ENCODE results near the gene CDSN.
"Not testable (repeated sequence)": the region's sequence is repeated elsewhere in the genome, so short reads cannot be mapped to it uniquely, and the experiment has no call there.

Gene CDSN

DNA sequence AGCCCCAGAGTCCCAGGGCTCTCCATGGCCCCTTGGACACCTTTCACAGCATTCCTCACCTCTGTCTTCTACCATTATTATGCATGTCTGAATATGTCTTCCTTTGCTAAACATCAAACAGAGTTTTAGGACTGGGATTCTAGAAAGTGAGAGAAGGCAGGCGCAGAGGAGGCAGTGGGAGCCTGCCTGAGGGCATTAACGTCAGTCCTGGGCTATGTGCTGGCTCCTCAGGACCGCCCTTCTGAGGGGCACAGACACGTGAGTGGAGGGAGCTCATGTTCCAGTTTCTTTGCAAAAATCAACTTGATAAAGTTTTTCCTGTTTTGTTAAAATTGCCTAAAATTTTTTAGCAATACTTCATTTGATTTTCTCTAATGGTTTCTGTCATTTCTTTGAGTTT is 45.8 kb downstream of the CDSN start:
- H3K4me1 ChIP-seq (ENCODE audit: control extremely low read depth in 1 of 4, control insufficient read depth in 4 of 4, insufficient read depth in 4 of 4, low read length in 3 of 4), result peaks cover 0 to 2% (median 1%) of the 10 kb centered on the region in 4 experiments
- no peak overlapping the region for H3K27ac ChIP-seq (ENCODE audit: insufficient read depth in 1 of 2, low read depth in 1 of 2, low read length in 2 of 2, poor library complexity in 1 of 2, severe bottlenecking in 2 of 2)
- WGBS (ENCODE audit: insufficient coverage), result 100% methylated on average over 3 of the region's 4 CpGs
- H3K27me3 ChIP-seq (replicated peaks in 2 of 5; ENCODE audit: control insufficient read depth in 4 of 5, insufficient read depth in 5 of 5, low read length in 4 of 5), result peaks cover 0 to 2% (median 0%) of the 10 kb centered on the region in 5 experiments
- H3K4me3 ChIP-seq (ENCODE audit: control insufficient read depth in 1 of 7, extremely low read depth in 1 of 7, insufficient read depth in 4 of 7, low read depth in 2 of 7, low read length in 6 of 7), result no peak overlapping the region
- no peaks in the 10 kb centered on the region for H3K9me3 ChIP-seq (ENCODE audit: control extremely low read depth in 1 of 5, control insufficient read depth in 4 of 5, insufficient read depth in 2 of 5, low read depth in 1 of 5, low read length in 4 of 5)
- ChIA-PET CTCF (interaction anchor here (3.2 kb wide), 1 partner anchor 12 kb away, joined by 16 read pairs; no protein-coding TSS in a partner anchor), POLR2A (no interaction called here)
- H3K36me3 ChIP-seq (ENCODE audit: control insufficient read depth in 4 of 4, insufficient read depth in 4 of 4, low read length in 3 of 4), result no peaks in the 10 kb centered on the region
- DNase-seq, result no peak

DNA sequence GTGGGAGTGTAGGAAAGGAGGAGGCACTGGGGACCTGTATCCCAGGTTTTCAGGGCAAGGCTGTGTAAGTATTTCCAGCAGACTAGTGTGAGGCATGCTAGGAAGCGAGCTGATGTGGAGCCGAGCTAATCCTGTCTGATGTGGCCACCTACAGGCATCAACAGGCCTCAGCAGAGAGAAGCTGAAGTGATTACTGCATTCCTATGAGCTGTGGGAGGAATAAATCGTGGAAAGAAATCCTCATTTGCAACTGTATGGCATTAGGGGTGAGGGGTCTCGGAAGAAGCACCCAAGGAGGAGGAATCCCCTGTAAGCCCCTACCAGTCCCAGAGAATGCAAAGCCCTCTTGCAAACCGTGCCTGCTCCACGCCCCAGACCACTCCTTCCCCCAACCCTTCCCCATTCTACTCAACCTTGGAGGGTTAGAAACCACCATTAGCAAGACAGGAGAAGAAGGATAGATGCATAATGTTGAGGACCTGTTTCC is 49.5 kb downstream of the CDSN start:
- no peak overlapping the region for H3K4me3 ChIP-seq (ENCODE audit: control insufficient read depth in 1 of 7, extremely low read depth in 1 of 7, insufficient read depth in 4 of 7, low read depth in 2 of 7, low read length in 6 of 7)
- no peaks in the 10 kb centered on the region for H3K9me3 ChIP-seq (ENCODE audit: control extremely low read depth in 1 of 5, control insufficient read depth in 4 of 5, insufficient read depth in 2 of 5, low read depth in 1 of 5, low read length in 4 of 5)
- CTCF ChIA-PET, result interaction anchor here (0.7 to 5.5 kb wide), 16 partner anchors 9 to 242 kb away, joined by 3 to 60 read pairs (median 6); partner anchors contain the start of genes MUCL3, PSORS1C1 and VARS2
- DNase-seq, result peak in 2 of 3 donors; percentile 44 to 45
- H3K27ac ChIP-seq (ENCODE audit: insufficient read depth in 1 of 2, low read depth in 1 of 2, low read length in 2 of 2, poor library complexity in 1 of 2, severe bottlenecking in 2 of 2), result no peak overlapping the region
- POLR2A ChIA-PET, result no interaction called here
- no peaks in the 10 kb centered on the region for H3K4me1 ChIP-seq (ENCODE audit: control extremely low read depth in 1 of 4, control insufficient read depth in 4 of 4, insufficient read depth in 4 of 4, low read length in 3 of 4)
- peaks cover 0 to 2% (median 0%) of the 10 kb centered on the region in 5 experiments for H3K27me3 ChIP-seq (replicated peaks in 2 of 5; ENCODE audit: control insufficient read depth in 4 of 5, insufficient read depth in 5 of 5, low read length in 4 of 5)
- H3K36me3 ChIP-seq (ENCODE audit: control insufficient read depth in 4 of 4, insufficient read depth in 4 of 4, low read length in 3 of 4), result no peaks in the 10 kb centered on the region
- WGBS (ENCODE audit: insufficient coverage), result 40% methylated on average over 1 of the region's 6 CpGs

DNA sequence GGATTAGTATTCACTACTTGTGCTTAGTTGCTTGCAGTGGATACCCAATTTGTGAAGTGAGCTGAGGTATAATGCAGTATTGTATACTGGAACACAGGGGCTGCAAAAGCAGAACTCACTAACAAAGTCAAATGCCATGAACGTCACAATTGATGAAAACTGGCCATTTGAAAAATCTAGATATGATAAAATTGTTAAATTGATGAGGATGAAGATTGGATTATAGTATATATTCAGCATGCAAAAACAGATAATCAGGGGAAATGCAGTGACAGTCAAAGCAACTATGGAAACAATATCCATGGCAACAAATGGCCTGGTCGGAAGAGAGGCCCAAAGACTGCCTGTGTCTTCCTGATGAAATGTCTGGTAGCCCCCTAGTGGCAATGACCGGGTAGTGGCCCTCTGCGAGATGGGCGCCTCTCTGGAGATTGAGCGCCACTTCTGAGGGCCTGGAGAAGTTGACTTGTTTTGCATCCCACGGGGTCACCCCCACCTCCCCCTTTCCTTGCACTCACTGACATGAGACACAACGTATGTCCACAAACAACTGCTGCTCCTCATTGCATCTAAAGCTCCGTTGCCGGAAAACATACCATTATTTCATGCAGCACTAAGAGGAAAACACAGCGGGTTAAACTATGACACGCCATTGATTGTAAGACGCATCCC is 51.4 kb downstream of the CDSN start:
- H3K36me3 ChIP-seq (ENCODE audit: control insufficient read depth in 4 of 4, insufficient read depth in 4 of 4, low read length in 3 of 4), result no peaks in the 10 kb centered on the region
- no peak overlapping the region for H3K4me3 ChIP-seq (ENCODE audit: control insufficient read depth in 1 of 7, extremely low read depth in 1 of 7, insufficient read depth in 4 of 7, low read depth in 2 of 7, low read length in 6 of 7)
- no peak overlapping the region for H3K27ac ChIP-seq (ENCODE audit: insufficient read depth in 1 of 2, low read depth in 1 of 2, low read length in 2 of 2, poor library complexity in 1 of 2, severe bottlenecking in 2 of 2)
- no peaks in the 10 kb centered on the region for H3K4me1 ChIP-seq (ENCODE audit: control extremely low read depth in 1 of 4, control insufficient read depth in 4 of 4, insufficient read depth in 4 of 4, low read length in 3 of 4)
- no peaks in the 10 kb centered on the region for H3K9me3 ChIP-seq (ENCODE audit: control extremely low read depth in 1 of 5, control insufficient read depth in 4 of 5, insufficient read depth in 2 of 5, low read depth in 1 of 5, low read length in 4 of 5)
- H3K27me3 ChIP-seq (replicated peaks in 2 of 5; ENCODE audit: control insufficient read depth in 4 of 5, insufficient read depth in 5 of 5, low read length in 4 of 5), result peaks cover 0 to 2% (median 0%) of the 10 kb centered on the region in 5 experiments
- ChIA-PET POLR2A (no interaction called here), CTCF (interaction anchor here (0.8 to 5.5 kb wide), 13 partner anchors 9 to 247 kb away, joined by 3 to 60 read pairs (median 4); partner anchors contain the start of genes PSORS1C1 and VARS2)
- WGBS (ENCODE audit: insufficient coverage), result 46% methylated on average over 7 of the region's 13 CpGs
- peak; percentile 70 to 85 (median 82) for DNase-seq

DNA sequence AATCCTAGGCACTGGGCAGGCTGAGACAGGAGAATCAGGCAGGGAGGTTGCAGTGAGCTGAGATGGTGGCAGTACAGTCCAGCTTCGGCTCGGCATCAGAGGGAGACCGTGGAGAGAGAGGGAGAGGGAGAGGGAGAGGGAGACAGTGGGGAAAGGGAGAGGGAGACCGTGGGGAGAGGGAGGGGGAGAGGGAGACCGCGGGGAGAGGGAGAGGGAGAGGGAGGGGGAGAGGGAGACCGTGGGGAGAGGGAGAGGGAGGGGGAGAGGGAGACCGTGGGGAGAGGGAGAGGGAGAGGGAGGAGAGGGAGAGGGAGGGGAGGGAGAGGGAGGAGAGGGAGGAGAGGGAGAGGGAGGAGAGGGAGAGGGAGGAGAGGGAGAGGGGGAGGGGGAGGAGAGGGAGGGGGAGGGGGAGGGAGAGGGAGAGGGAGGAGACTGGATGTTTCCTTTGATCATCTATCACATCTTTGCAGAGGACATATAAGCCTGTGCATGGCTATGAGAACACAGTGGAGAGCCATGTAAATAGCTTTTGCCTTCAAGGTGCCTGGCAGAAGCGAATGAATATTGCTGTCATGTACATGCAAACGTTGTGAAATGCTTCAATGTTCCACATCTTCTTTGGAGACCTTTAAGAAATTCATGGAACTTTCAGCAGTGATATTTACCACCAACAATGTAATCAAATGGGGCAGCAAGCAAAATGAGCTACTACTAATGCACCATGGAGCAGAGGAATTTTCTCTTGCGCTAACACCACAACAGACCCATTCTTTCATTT is 52.2 kb downstream of the CDSN start:
- CTCF ChIA-PET, result interaction anchor here (0.6 to 5.5 kb wide), 11 partner anchors 8 to 245 kb away, joined by 3 to 60 read pairs (median 4); partner anchors contain the start of genes PSORS1C1 and VARS2
- H3K27ac ChIP-seq (ENCODE audit: insufficient read depth in 1 of 2, low read depth in 1 of 2, low read length in 2 of 2, poor library complexity in 1 of 2, severe bottlenecking in 2 of 2); H3K36me3 ChIP-seq (ENCODE audit: control insufficient read depth in 4 of 4, insufficient read depth in 4 of 4, low read length in 3 of 4); POLR2A ChIA-PET; H3K4me1 ChIP-seq (ENCODE audit: control extremely low read depth in 1 of 4, control insufficient read depth in 4 of 4, insufficient read depth in 4 of 4, low read length in 3 of 4); H3K4me3 ChIP-seq (ENCODE audit: control insufficient read depth in 1 of 7, extremely low read depth in 1 of 7, insufficient read depth in 4 of 7, low read depth in 2 of 7, low read length in 6 of 7); H3K9me3 ChIP-seq (ENCODE audit: control extremely low read depth in 1 of 5, control insufficient read depth in 4 of 5, insufficient read depth in 2 of 5, low read depth in 1 of 5, low read length in 4 of 5); H3K27me3 ChIP-seq (replicated peaks in 2 of 5; ENCODE audit: control insufficient read depth in 4 of 5, insufficient read depth in 5 of 5, low read length in 4 of 5); DNase-seq: not testable (repeated sequence)
- WGBS (ENCODE audit: insufficient coverage), result 100% methylated on average over 2 of the region's 11 CpGs

DNA sequence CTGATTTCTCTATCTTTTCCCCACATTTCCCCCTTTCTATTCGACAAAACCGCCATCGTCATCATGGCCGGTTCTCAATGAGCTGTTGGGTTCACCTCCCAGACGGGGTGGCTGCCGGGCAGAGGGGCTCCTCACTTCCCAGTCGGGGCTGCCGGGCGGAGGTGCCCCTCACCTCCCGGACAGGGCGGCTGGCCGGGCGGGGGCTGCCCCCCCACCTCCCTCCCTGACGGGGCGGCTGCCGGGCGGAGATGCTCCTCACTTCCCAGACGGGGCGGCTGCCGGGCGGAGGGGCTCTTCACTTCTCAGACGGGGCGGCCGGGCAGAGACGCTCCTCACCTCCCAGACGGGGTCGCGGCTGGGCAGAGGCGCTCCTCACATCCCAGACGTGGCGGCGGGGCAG is 53.2 kb downstream of the CDSN start:
- H3K9me3 ChIP-seq (ENCODE audit: control extremely low read depth in 1 of 5, control insufficient read depth in 4 of 5, insufficient read depth in 2 of 5, low read depth in 1 of 5, low read length in 4 of 5); H3K36me3 ChIP-seq (ENCODE audit: control insufficient read depth in 4 of 4, insufficient read depth in 4 of 4, low read length in 3 of 4); H3K4me3 ChIP-seq (ENCODE audit: control insufficient read depth in 1 of 7, extremely low read depth in 1 of 7, insufficient read depth in 4 of 7, low read depth in 2 of 7, low read length in 6 of 7); H3K27ac ChIP-seq (ENCODE audit: insufficient read depth in 1 of 2, low read depth in 1 of 2, low read length in 2 of 2, poor library complexity in 1 of 2, severe bottlenecking in 2 of 2); DNase-seq; H3K27me3 ChIP-seq (replicated peaks in 2 of 5; ENCODE audit: control insufficient read depth in 4 of 5, insufficient read depth in 5 of 5, low read length in 4 of 5); POLR2A ChIA-PET; H3K4me1 ChIP-seq (ENCODE audit: control extremely low read depth in 1 of 4, control insufficient read depth in 4 of 4, insufficient read depth in 4 of 4, low read length in 3 of 4); CTCF ChIA-PET: not testable (repeated sequence)
- 96% methylated on average over 12 of the region's 32 CpGs for WGBS (ENCODE audit: insufficient coverage)

GRCh38 chr6:31065556-31065955 is 54.7 kb downstream of the CDSN start:
- WGBS (ENCODE audit: insufficient coverage), result 100% methylated on average over 2 of the region's 2 CpGs
- Histone ChIP-seq H3K9me3 (ENCODE audit: control extremely low read depth in 1 of 5, control insufficient read depth in 4 of 5, insufficient read depth in 2 of 5, low read depth in 1 of 5, low read length in 4 of 5) (no peaks in the 10 kb centered on the region), H3K4me3 (ENCODE audit: control insufficient read depth in 1 of 7, extremely low read depth in 1 of 7, insufficient read depth in 4 of 7, low read depth in 2 of 7, low read length in 6 of 7) (no peak overlapping the region), H3K4me1 (ENCODE audit: control extremely low read depth in 1 of 4, control insufficient read depth in 4 of 4, insufficient read depth in 4 of 4, low read length in 3 of 4) (no peaks in the 10 kb centered on the region), H3K36me3 (ENCODE audit: control insufficient read depth in 4 of 4, insufficient read depth in 4 of 4, low read length in 3 of 4) (no peaks in the 10 kb centered on the region), H3K27ac (ENCODE audit: insufficient read depth in 1 of 2, low read depth in 1 of 2, low read length in 2 of 2, poor library complexity in 1 of 2, severe bottlenecking in 2 of 2) (no peak overlapping the region), H3K27me3 (replicated peaks in 2 of 5; ENCODE audit: control insufficient read depth in 4 of 5, insufficient read depth in 5 of 5, low read length in 4 of 5) (peaks cover 0 to 3% (median 0%) of the 10 kb centered on the region in 5 experiments)
- CTCF ChIA-PET, result interaction anchor here (1.4 kb wide), 1 partner anchor 12 kb away, joined by 3 read pairs; no protein-coding TSS in a partner anchor
- no peak for DNase-seq
- POLR2A ChIA-PET, result no interaction called here
